ENCODE data around the gene ZSCAN16.

ZSCAN16 gene

DNA sequence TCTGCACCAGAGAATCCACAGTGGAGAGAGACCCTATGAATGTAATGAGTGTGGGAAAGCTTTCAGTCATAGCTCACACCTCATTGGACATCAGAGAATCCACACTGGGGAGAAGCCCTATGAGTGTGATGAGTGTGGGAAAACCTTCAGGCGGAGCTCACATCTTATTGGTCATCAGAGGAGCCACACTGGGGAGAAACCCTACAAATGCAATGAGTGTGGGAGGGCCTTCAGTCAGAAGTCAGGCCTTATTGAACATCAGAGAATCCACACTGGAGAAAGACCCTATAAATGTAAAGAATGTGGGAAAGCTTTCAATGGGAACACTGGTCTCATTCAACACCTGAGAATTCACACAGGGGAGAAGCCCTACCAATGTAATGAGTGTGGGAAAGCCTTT, 29.1 kb downstream of the ZSCAN16 start:
- Histone ChIP-seq H3K9ac (ENCODE audit: low read length) (no peak overlapping the region), H3F3A (ENCODE audit: insufficient read depth, low read length) (no peaks in the 10 kb centered on the region), H3K36me3 (ENCODE audit: insufficient read depth, low read length) (peaks cover 95% of the 10 kb centered on the region), H3K4me1 (ENCODE audit: insufficient read depth, low read length, severe bottlenecking) (no peaks in the 10 kb centered on the region), H3K27ac (ENCODE audit: low read depth, low read length, poor library complexity, severe bottlenecking) (no peak overlapping the region), H3K27me3 (ENCODE audit: insufficient read depth, low read length) (no peaks in the 10 kb centered on the region), H3K9me3 (ENCODE audit: low read length) (peaks cover 15% of the 10 kb centered on the region), H3K79me2 (ENCODE audit: insufficient read depth, low read length) (no peaks in the 10 kb centered on the region), H3K4me3 (ENCODE audit: low read depth, low read length, poor library complexity, severe bottlenecking) (no peak overlapping the region), H3K9me2 (ENCODE audit: low read depth, low read length) (no peaks in the 10 kb centered on the region), H2AFZ (ENCODE audit: low read length) (no peak overlapping the region), H4K20me1 (ENCODE audit: insufficient read depth, low read length) (no peaks in the 10 kb centered on the region), H3K4me2 (ENCODE audit: low read length) (no peak overlapping the region)
- no peak for TF ChIP-seq EZH2 (IDR thresholded peaks at IDR 0.05; ENCODE audit: borderline replicate concordance, low read length)
- TF ChIP-seq, protein P1, sequence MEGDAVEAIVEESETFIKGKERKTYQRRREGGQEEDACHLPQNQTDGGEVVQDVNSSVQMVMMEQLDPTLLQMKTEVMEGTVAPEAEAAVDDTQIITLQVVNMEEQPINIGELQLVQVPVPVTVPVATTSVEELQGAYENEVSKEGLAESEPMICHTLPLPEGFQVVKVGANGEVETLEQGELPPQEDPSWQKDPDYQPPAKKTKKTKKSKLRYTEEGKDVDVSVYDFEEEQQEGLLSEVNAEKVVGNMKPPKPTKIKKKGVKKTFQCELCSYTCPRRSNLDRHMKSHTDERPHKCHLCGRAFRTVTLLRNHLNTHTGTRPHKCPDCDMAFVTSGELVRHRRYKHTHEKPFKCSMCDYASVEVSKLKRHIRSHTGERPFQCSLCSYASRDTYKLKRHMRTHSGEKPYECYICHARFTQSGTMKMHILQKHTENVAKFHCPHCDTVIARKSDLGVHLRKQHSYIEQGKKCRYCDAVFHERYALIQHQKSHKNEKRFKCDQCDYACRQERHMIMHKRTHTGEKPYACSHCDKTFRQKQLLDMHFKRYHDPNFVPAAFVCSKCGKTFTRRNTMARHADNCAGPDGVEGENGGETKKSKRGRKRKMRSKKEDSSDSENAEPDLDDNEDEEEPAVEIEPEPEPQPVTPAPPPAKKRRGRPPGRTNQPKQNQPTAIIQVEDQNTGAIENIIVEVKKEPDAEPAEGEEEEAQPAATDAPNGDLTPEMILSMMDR (IDR thresholded peaks at IDR 0.05; ENCODE audit: low read length) = no peak

DNA sequence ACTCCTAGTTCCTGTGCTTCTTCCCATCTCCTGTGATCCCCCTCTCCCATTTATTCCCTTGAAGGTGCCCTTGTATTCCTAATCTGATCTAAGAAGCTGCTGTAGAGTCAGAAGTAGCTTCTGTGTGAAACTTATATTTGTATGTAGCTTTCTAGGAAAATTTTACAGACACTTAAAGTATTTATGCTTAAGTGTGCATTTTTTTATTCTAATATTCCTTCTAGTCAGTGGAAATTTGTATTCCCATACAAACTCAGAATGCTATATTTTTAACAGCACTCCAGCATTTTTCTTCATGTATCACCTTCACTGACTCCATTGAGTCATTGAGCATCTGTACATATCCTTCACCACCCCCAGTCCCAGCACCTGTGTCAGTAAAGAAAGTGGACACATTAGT, 29.9 kb downstream of the ZSCAN16 start:
- Histone ChIP-seq H3K4me1 (ENCODE audit: insufficient read depth, low read length, severe bottlenecking) (no peaks in the 10 kb centered on the region), H3K4me3 (ENCODE audit: low read depth, low read length, poor library complexity, severe bottlenecking) (no peak overlapping the region), H3K9me2 (ENCODE audit: low read depth, low read length) (no peaks in the 10 kb centered on the region), H3K9ac (ENCODE audit: low read length) (no peak overlapping the region), H3K36me3 (ENCODE audit: insufficient read depth, low read length) (peaks cover 86% of the 10 kb centered on the region), H3K27ac (ENCODE audit: low read depth, low read length, poor library complexity, severe bottlenecking) (no peak overlapping the region), H4K20me1 (ENCODE audit: insufficient read depth, low read length) (no peaks in the 10 kb centered on the region), H3K4me2 (ENCODE audit: low read length) (no peak overlapping the region), H3K27me3 (ENCODE audit: insufficient read depth, low read length) (no peaks in the 10 kb centered on the region), H3K79me2 (ENCODE audit: insufficient read depth, low read length) (no peaks in the 10 kb centered on the region), H3K9me3 (ENCODE audit: low read length) (peaks cover 15% of the 10 kb centered on the region), H3F3A (ENCODE audit: insufficient read depth, low read length) (no peaks in the 10 kb centered on the region), H2AFZ (ENCODE audit: low read length) (no peak overlapping the region)
- TF ChIP-seq, protein P1 (IDR thresholded peaks at IDR 0.05; ENCODE audit: low read length) = no peak
- no peak for TF ChIP-seq EZH2 (IDR thresholded peaks at IDR 0.05; ENCODE audit: borderline replicate concordance, low read length)

DNA sequence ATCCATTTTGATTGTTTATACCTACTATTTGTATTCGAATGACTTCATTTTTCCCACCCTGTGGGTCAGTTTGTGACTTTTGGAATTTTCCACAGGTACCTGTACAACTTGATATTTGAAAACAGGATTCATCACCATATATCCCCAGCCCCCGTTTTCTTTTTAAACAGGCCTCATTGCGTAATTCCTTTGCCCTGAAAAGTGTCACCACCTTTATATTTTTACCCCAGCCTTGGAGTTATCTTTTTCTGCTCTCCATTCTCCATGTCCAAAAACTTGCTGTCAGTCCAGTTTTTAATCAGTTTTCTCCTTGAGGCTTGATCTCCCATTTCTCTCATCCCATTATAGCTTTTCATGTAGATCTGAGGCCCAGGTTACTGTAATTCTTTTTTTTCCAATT, 33.9 kb downstream of the ZSCAN16 start:
- no peaks in the 10 kb centered on the region for H3K9me2 ChIP-seq (ENCODE audit: low read depth, low read length)
- TF ChIP-seq EZH2 (IDR thresholded peaks at IDR 0.05; ENCODE audit: borderline replicate concordance, low read length) = no peak
- TF ChIP-seq, protein P1 (IDR thresholded peaks at IDR 0.05; ENCODE audit: low read length) = no peak
- no peaks in the 10 kb centered on the region for H4K20me1 ChIP-seq (ENCODE audit: insufficient read depth, low read length)
- no peak overlapping the region for H3K4me3 ChIP-seq (ENCODE audit: low read depth, low read length, poor library complexity, severe bottlenecking)
- no peak overlapping the region for H3K27ac ChIP-seq (ENCODE audit: low read depth, low read length, poor library complexity, severe bottlenecking)
- peaks cover 15% of the 10 kb centered on the region for H3K4me1 ChIP-seq (ENCODE audit: insufficient read depth, low read length, severe bottlenecking)
- H3K27me3 ChIP-seq (ENCODE audit: insufficient read depth, low read length) = no peaks in the 10 kb centered on the region
- peaks cover 48% of the 10 kb centered on the region for H3K36me3 ChIP-seq (ENCODE audit: insufficient read depth, low read length)
- no peak overlapping the region for H2AFZ ChIP-seq (ENCODE audit: low read length)
- H3K4me2 ChIP-seq (ENCODE audit: low read length) = no peak overlapping the region
- no peak overlapping the region for H3K9ac ChIP-seq (ENCODE audit: low read length)
- peaks cover 2% of the 10 kb centered on the region; the same call in 1 of the 2 replicates for H3K9me3 ChIP-seq (ENCODE audit: low read length)
- H3K79me2 ChIP-seq (ENCODE audit: insufficient read depth, low read length) = no peaks in the 10 kb centered on the region
- no peaks in the 10 kb centered on the region for H3F3A ChIP-seq (ENCODE audit: insufficient read depth, low read length)
